ENCODE results near the gene HOXA13.

HOXA13 gene

GRCh38 chr7:27191161-27191731 is 8.6 kb downstream of the HOXA13 start:
- no peak for DNase-seq (ENCODE audit: low read depth)
- TF ChIP-seq, protein P1, sequence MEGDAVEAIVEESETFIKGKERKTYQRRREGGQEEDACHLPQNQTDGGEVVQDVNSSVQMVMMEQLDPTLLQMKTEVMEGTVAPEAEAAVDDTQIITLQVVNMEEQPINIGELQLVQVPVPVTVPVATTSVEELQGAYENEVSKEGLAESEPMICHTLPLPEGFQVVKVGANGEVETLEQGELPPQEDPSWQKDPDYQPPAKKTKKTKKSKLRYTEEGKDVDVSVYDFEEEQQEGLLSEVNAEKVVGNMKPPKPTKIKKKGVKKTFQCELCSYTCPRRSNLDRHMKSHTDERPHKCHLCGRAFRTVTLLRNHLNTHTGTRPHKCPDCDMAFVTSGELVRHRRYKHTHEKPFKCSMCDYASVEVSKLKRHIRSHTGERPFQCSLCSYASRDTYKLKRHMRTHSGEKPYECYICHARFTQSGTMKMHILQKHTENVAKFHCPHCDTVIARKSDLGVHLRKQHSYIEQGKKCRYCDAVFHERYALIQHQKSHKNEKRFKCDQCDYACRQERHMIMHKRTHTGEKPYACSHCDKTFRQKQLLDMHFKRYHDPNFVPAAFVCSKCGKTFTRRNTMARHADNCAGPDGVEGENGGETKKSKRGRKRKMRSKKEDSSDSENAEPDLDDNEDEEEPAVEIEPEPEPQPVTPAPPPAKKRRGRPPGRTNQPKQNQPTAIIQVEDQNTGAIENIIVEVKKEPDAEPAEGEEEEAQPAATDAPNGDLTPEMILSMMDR (IDR thresholded peaks at IDR 0.05; ENCODE audit: control insufficient read depth, extremely low read depth, insufficient read depth), result no peak
- no peak overlapping the region for H3K4me3 ChIP-seq (ENCODE audit: low read depth, low read length)

GRCh38 chr7:27189997-27190748 is 9.7 kb downstream of the HOXA13 start:
- TF ChIP-seq, protein P1 (IDR thresholded peaks at IDR 0.05; ENCODE audit: control insufficient read depth, extremely low read depth, insufficient read depth), result no peak
- DNase-seq (ENCODE audit: low read depth), result no peak
- no peak overlapping the region for H3K4me3 ChIP-seq (ENCODE audit: low read depth, low read length)

DNA sequence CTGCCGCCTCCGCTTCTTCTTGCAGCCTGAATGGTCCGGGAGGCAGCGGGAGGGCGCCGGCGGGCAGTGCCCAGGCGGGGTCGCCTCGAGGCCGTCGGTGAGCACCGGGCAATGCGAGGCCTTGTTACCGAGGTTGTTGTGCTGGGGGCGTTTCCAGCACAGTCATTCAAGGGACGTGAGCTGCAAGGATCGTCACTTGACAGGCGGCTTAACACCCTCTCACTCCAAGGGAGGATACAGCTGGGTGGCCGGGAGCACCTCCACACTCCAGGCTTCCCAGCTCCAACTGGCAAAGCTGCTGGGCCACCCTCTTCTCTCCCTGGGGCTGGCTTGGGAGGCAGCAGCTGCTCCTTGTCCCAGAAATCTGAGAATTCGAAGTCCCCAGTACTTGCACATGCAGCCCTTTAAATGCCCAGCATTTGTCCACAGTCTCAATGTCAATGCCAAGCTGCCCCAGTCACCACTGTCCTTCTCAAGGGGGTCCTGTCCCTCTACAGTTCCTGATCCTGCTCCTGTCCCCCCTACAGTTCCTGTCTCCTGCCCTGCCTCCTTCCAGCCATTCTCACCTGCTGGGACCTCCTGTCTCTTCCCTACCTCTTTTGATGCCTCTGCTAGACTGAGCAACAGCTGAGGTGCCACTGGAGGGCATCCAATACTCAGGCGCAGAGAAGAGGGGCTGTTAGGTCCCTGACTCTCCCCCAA is 10.4 kb downstream of the HOXA13 start:
- no peak overlapping the region for H3K4me3 ChIP-seq (ENCODE audit: low read depth, low read length)
- TF ChIP-seq, protein P1 (IDR thresholded peaks at IDR 0.05; ENCODE audit: control insufficient read depth, extremely low read depth, insufficient read depth), result no peak
- no peak for DNase-seq (ENCODE audit: low read depth)

DNA sequence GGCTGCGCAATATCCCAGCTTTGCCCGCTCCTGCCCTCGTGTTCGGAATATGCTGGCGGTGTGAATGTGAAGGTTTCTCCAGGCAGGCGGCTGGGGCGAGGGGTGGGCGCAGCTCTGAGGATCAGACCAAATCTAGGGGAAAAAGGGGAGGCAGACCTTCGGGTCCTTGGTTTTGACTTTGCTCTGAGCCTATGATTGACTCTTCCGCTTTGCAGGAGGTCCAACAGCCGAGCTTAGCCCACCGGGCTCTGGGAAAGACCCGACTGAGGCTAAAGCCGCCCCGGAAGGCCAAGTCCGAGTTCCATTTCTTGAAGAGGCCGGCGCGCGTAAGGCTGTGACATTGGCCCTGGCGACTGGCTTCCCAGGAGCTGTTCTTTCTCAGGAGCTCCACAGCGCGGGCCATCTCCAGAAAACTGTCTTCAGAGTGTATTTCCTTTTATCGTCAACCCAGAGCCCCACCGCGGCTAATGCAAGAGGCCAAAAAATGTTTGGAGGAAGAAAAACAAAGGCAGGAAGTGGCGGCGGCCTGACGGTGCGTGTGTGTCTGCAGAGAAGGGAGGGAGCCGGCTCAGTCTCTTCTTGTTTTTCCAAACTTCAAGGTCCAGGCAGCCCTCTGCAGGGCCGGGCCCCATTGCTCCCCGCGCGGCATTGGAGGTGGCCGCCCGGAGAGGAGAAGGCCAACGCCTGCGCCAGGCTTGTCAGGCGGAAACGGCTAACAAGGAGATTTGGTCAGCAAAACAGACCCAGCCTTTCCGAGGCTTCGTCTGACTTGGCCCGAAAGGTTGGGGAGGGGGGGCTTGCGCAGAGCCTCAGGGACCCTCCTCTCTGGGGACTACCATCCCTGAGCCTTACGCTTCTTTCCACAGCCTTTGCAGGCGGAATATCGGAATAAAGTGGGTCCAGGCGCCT is 11.3 kb downstream of the HOXA13 start:
- no peak overlapping the region for H3K4me3 ChIP-seq (ENCODE audit: low read depth, low read length)
- no peak for DNase-seq (ENCODE audit: low read depth)

DNA sequence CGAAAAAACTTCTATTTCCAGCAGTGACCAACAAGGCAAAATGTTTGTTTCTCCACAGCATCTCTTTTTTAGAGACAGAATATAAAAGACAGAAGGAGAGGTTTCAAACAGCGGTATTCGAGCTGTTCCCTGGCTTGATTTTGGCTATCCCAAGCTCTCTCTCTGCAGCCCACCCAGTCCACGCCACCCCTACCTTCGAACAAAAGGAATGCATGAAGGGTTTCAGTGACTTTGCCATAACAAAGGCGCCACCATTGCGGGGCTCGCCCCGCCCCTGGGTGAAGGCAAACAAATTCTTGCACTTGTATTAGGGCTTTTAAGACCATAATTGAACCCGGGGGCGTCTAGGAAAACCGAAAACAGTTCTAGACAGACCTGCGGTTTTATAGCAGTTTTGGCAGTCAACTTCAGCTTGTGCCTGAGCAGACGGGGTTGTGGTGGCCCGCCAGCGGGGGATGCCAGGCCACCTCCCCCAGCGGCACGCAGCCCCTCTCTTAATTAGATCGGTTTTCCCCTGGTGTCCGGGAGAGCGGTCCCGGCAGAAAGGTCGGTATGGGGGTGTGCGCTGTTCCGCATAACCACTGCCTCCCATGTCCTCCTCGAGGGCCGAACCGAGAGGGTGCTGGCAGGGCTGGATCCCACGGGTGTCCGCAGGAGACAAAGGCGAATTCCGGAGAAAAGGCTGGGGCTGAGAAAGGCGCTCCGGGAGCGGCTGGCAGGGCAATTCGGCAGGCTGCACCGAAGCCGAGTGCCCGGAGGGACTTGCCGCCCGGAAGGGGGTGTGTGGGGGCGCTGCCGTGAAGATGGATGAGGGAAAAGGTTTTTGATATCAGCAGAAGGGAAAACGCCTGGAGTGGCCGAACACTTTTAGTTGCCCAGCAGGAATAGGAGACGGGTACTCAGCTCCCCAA is 12.2 kb downstream of the HOXA13 start:
- DNase-seq (ENCODE audit: low read depth), result no peak
- TF ChIP-seq, protein P1 (IDR thresholded peaks at IDR 0.05; ENCODE audit: control insufficient read depth, extremely low read depth, insufficient read depth), result no peak
- H3K4me3 ChIP-seq (ENCODE audit: low read depth, low read length), result no peak overlapping the region

More for the DNA sequence above, 11.3 kb downstream of the HOXA13 start:
- TF ChIP-seq, protein P1 (IDR thresholded peaks at IDR 0.05; ENCODE audit: control insufficient read depth, extremely low read depth, insufficient read depth), result no peak

Data from LNCaP clone FGC (cell line).